PC-3 (cell line): ENCODE measurements around the gene LSR.

Experiments used
- CTCF ChIP-seq: fragments of 300-600 bp; sonication (generic); conservative IDR thresholded peaks from 2 replicates; pipeline ENCODE4 v1.5.1; 2017; ENCODE audit warnings: antibody characterized with exemption, low read depth, mild to moderate bottlenecking, low read length
- EZH2 ChIP-seq: fragments of 300-600 bp; sonication (generic); IDR thresholded peaks from one replicate; pipeline ENCODE4 v1.6.1; 2017; ENCODE audit warnings: antibody characterized with exemption, mild to moderate bottlenecking, low read length; ENCODE audit not compliant: unreplicated experiment

- TF ChIP-seq CTCF: no peak
- TF ChIP-seq EZH2: no peak
Measured at GRCh38 chr19:35268536-35269437, 20.0 kb downstream of the LSR start, which contains the start of gene USF2.
